ENCODE results near the gene ANKRD36B.
"Not testable (repeated sequence)": the region's sequence is repeated elsewhere in the genome, so short reads cannot be mapped to it uniquely, and the experiment has no call there.

Gene ANKRD36B

GRCh38 chr2:97589598-97590510 lies at the start of gene ANKRD36B:
TSS of gene ANKRD36B (minus strand) at chr2:97589877. CDS start at chr2:97589685, 192 bp downstream.
- in situ Hi-C loops (cut with MboI; ENCODE audit: low sequenced_read_pairs), result not testable (repeated sequence)

GRCh38 chr2:97626049-97626430 lies 36.4 kb upstream of the ANKRD36B start:
- in situ Hi-C loops (cut with MboI; ENCODE audit: low sequenced_read_pairs), result not testable (repeated sequence)

- in situ Hi-C loops (cut with MboI; ENCODE audit: low sequenced_read_pairs), result not testable (repeated sequence)
Observed at GRCh38 chr2:97625354-97626048, 35.8 kb upstream of the ANKRD36B start.

- in situ Hi-C loops (cut with MboI; ENCODE audit: low sequenced_read_pairs), result not testable (repeated sequence)
Observed at GRCh38 chr2:97622976-97623375, 33.3 kb upstream of the ANKRD36B start.

- in situ Hi-C loops (cut with MboI; ENCODE audit: low sequenced_read_pairs), result not testable (repeated sequence)
Observed at GRCh38 chr2:97620492-97620891, 30.8 kb upstream of the ANKRD36B start.

GRCh38 chr2:97618939-97619827 lies 29.5 kb upstream of the ANKRD36B start:
- in situ Hi-C loops (cut with MboI; ENCODE audit: low sequenced_read_pairs), result not testable (repeated sequence)

- in situ Hi-C loops (cut with MboI; ENCODE audit: low sequenced_read_pairs), result no loop called here
Observed at GRCh38 chr2:97617911-97618310, 28.2 kb upstream of the ANKRD36B start.

- in situ Hi-C loops (cut with MboI; ENCODE audit: low sequenced_read_pairs), result not testable (repeated sequence)
Observed at GRCh38 chr2:97615746-97616145, 26.1 kb upstream of the ANKRD36B start.

GRCh38 chr2:97611895-97612294 lies 22.2 kb upstream of the ANKRD36B start:
- in situ Hi-C loops (cut with MboI; ENCODE audit: low sequenced_read_pairs), result not testable (repeated sequence)

- in situ Hi-C loops (cut with MboI; ENCODE audit: low sequenced_read_pairs), result not testable (repeated sequence)
Observed at GRCh38 chr2:97608745-97609144, 19.1 kb upstream of the ANKRD36B start.

- in situ Hi-C loops (cut with MboI; ENCODE audit: low sequenced_read_pairs), result not testable (repeated sequence)
Observed at GRCh38 chr2:97605524-97606339, 16.1 kb upstream of the ANKRD36B start.

GRCh38 chr2:97605109-97605508 lies 15.4 kb upstream of the ANKRD36B start:
- in situ Hi-C loops (cut with MboI; ENCODE audit: low sequenced_read_pairs), result not testable (repeated sequence)

GRCh38 chr2:97601537-97601936 lies 11.9 kb upstream of the ANKRD36B start:
- in situ Hi-C loops (cut with MboI; ENCODE audit: low sequenced_read_pairs), result not testable (repeated sequence)

- in situ Hi-C loops (cut with MboI; ENCODE audit: low sequenced_read_pairs), result not testable (repeated sequence)
Observed at GRCh38 chr2:97596180-97596579, 6.5 kb upstream of the ANKRD36B start.

GRCh38 chr2:97593520-97593919 lies 3.8 kb upstream of the ANKRD36B start:
- in situ Hi-C loops (cut with MboI; ENCODE audit: low sequenced_read_pairs), result not testable (repeated sequence)

GRCh38 chr2:97590515-97591394 lies 1.1 kb upstream of the ANKRD36B start:
- in situ Hi-C loops (cut with MboI; ENCODE audit: low sequenced_read_pairs), result not testable (repeated sequence)

GRCh38 chr2:97589257-97589597 lies 450 bp downstream of the ANKRD36B start:
- in situ Hi-C loops (cut with MboI; ENCODE audit: low sequenced_read_pairs), result not testable (repeated sequence)

- in situ Hi-C loops (cut with MboI; ENCODE audit: low sequenced_read_pairs), result not testable (repeated sequence)
Observed at GRCh38 chr2:97565674-97566073, 24.0 kb downstream of the ANKRD36B start.

GRCh38 chr2:97552406-97552805 lies 37.3 kb downstream of the ANKRD36B start:
- in situ Hi-C loops (cut with MboI; ENCODE audit: low sequenced_read_pairs), result not testable (repeated sequence)
